CD14-positive monocyte (primary cell): ENCODE results near the gene ACAP3. TPM values are rescaled to one million over a fixed set of nuclear protein-coding genes. Genes with fewer than 3 reads are reported as not detected.
A peak's percentile ranks its signal among the peaks of the same experiment; 100 is the strongest.

Experiments used
- DNase-seq, 3 donors: peaks; one replicate each; pipeline ENCODE4 v3.0.0-alpha.2; 2011 to 2022
- H2AFZ ChIP-seq: 2 replicates; pipeline ENCODE4 v1.6.0; 2012; ENCODE audit warnings: mild to moderate bottlenecking, low read depth, low read length, inconsistent platforms; ENCODE audit not compliant: insufficient read depth, poor library complexity, severe bottlenecking
- H3K27ac ChIP-seq, 2 donors: 1 replicate in 1 of 2; 2 replicates in 1 of 2; pipeline ENCODE4 v1.5.1; 2012 to 2013; ENCODE audit warnings: low read length in 2 of 2, control low read depth in 1 of 2, inconsistent platforms in 1 of 2, low read depth in 1 of 2, mild to moderate bottlenecking in 1 of 2
- H3K27me3 ChIP-seq, 2 donors: one replicate each; pipeline versions ENCODE4 v1.6.0 to v1.6.1; 2011 to 2013; ENCODE audit warnings: low read length in 2 of 2; ENCODE audit not compliant: control insufficient read depth in 2 of 2, insufficient read depth in 2 of 2
- H3K36me3 ChIP-seq, 2 donors: replicated peaks in 1 of 2; 1 replicate in 1 of 2; 2 replicates in 1 of 2; pipeline versions ENCODE4 v1.5.1 to v1.6.1; 2012 to 2013; ENCODE audit warnings: low read length in 2 of 2, control low read depth in 1 of 2, inconsistent platforms in 1 of 2, mild to moderate bottlenecking in 1 of 2; ENCODE audit not compliant: insufficient read depth in 2 of 2, control insufficient read depth in 1 of 2
- H3K4me1 ChIP-seq, 2 donors: 1 replicate in 1 of 2; 2 replicates in 1 of 2; pipeline versions ENCODE4 v1.5.1 to v1.6.1; 2012 to 2013; ENCODE audit warnings: low read length in 2 of 2, control low read depth in 1 of 2, inconsistent platforms in 1 of 2, mild to moderate bottlenecking in 1 of 2, moderate library complexity in 1 of 2; ENCODE audit not compliant: insufficient read depth in 2 of 2, control insufficient read depth in 1 of 2
- H3K4me2 ChIP-seq: replicated peaks from 2 replicates; pipeline ENCODE3; 2012; ENCODE audit warnings: low read length, moderate library complexity, mild to moderate bottlenecking; ENCODE audit not compliant: poor library complexity, severe bottlenecking; ENCODE audit errors: extremely low read depth
- H3K4me3 ChIP-seq, 3 experiments: fragments of 200-600 bp in 1 of 3; sonication (generic) in 1 of 3; replicated peaks in 1 of 3; 1 replicate in 2 of 3; 2 replicates in 1 of 3; pipeline ENCODE4 v1.5.1; 2011 to 2013; ENCODE audit warnings: low read length in 3 of 3, mild to moderate bottlenecking in 3 of 3, control low read depth in 2 of 3, low read depth in 2 of 3, inconsistent platforms in 1 of 3, moderate library complexity in 1 of 3
- H3K79me2 ChIP-seq: 2 replicates; pipeline ENCODE4 v1.6.0; 2012; ENCODE audit warnings: mild to moderate bottlenecking, control low read depth, inconsistent platforms, low read length, moderate library complexity; ENCODE audit not compliant: insufficient read depth
- H3K9ac ChIP-seq: 2 replicates; pipeline ENCODE4 v1.6.0; 2017; ENCODE audit warnings: low read length, mild to moderate bottlenecking; ENCODE audit not compliant: insufficient read depth, poor library complexity, severe bottlenecking
- H3K9me3 ChIP-seq, 2 donors: replicated peaks in 1 of 2; 1 replicate in 1 of 2; 2 replicates in 1 of 2; pipeline versions ENCODE4 v1.5.1 to v1.6.1; 2012 to 2013; ENCODE audit warnings: low read length in 2 of 2, control low read depth in 1 of 2; ENCODE audit not compliant: control insufficient read depth in 1 of 2, insufficient read depth in 1 of 2
- H4K20me1 ChIP-seq: 2 replicates; pipeline ENCODE4 v1.6.0; 2012; ENCODE audit warnings: mild to moderate bottlenecking, low read length, control low read depth, moderate library complexity; ENCODE audit not compliant: insufficient read depth
- H3K27ac Mint-ChIP-seq, 7 donors: one replicate each; pipeline ENCODE4 v1.8.0; 2020; ENCODE audit warnings: mild to moderate bottlenecking in 7 of 7, mixed read lengths in 7 of 7, moderate library complexity in 6 of 7, inconsistent platforms in 2 of 7
- H3K27me3 Mint-ChIP-seq, 3 donors: one replicate each; pipeline ENCODE4 v1.8.0; 2021 to 2022; ENCODE audit warnings: low read depth in 3 of 3, mild to moderate bottlenecking in 3 of 3, mixed read lengths in 3 of 3, moderate library complexity in 3 of 3, inconsistent platforms in 1 of 3
- H3K36me3 Mint-ChIP-seq, 2 donors: one replicate each; pipeline ENCODE4 v1.8.0; 2020; ENCODE audit warnings: mixed read lengths in 2 of 2, inconsistent platforms in 1 of 2, mild to moderate bottlenecking in 1 of 2
- H3K4me1 Mint-ChIP-seq: one replicate; pipeline ENCODE4 v1.8.0; 2020; ENCODE audit warnings: mild to moderate bottlenecking, mixed read lengths
- H3K4me3 Mint-ChIP-seq, 2 donors: one replicate each; pipeline ENCODE4 v1.8.0; 2020; ENCODE audit warnings: mild to moderate bottlenecking in 2 of 2, mixed read lengths in 2 of 2, moderate library complexity in 1 of 2
- H3K9me3 Mint-ChIP-seq, 7 donors: one replicate each; pipeline ENCODE4 v1.8.0; 2020 to 2022; ENCODE audit warnings: mixed read lengths in 7 of 7, mild to moderate bottlenecking in 6 of 7, moderate library complexity in 6 of 7, inconsistent platforms in 2 of 7
- WGBS: methylation state at CpG from one replicate; pipeline ENCODE4 v1.1.5; 2013; ENCODE audit warnings: missing lambda C conversion rate; ENCODE audit not compliant: insufficient coverage; 5-methylcytosine and 5-hydroxymethylcytosine counted together
- intact Hi-C, 2 donors: fragments of 100-400 bp; cut with micrococcal nuclease; formaldehyde crosslinking; loops; one replicate each; pipeline versions ENCODE4 v1.15.0 to v1.15.1; 2023
- polyA plus RNA-seq, 3 donors: library from polyadenylated mRNA; depleted of rRNA in 1 of 3; unstranded in 2 of 3; stranded (reverse) in 1 of 3; fragments of 300-500 nt in 2 of 3; fragments of >200 nt in 1 of 3; fragmentation: Illumina TruSeq in 2 of 3; gene quantifications; 1 replicate in 2 of 3; 2 replicates in 1 of 3; pipeline ENCODE4 v1.2.3, GENCODE V29; 2012 to 2021
- TF ChIP-seq, protein P1 (sequence below): fragments of 200-600 bp; IDR thresholded peaks from one replicate; pipeline ENCODE4 v1.8.0; 2022; ENCODE audit warnings: antibody characterized with exemption, mild to moderate bottlenecking

The ACAP3 gene
- polyA plus RNA-seq, 3 donors: 3.5 to 132 (median 4.0) TPM

DNA sequence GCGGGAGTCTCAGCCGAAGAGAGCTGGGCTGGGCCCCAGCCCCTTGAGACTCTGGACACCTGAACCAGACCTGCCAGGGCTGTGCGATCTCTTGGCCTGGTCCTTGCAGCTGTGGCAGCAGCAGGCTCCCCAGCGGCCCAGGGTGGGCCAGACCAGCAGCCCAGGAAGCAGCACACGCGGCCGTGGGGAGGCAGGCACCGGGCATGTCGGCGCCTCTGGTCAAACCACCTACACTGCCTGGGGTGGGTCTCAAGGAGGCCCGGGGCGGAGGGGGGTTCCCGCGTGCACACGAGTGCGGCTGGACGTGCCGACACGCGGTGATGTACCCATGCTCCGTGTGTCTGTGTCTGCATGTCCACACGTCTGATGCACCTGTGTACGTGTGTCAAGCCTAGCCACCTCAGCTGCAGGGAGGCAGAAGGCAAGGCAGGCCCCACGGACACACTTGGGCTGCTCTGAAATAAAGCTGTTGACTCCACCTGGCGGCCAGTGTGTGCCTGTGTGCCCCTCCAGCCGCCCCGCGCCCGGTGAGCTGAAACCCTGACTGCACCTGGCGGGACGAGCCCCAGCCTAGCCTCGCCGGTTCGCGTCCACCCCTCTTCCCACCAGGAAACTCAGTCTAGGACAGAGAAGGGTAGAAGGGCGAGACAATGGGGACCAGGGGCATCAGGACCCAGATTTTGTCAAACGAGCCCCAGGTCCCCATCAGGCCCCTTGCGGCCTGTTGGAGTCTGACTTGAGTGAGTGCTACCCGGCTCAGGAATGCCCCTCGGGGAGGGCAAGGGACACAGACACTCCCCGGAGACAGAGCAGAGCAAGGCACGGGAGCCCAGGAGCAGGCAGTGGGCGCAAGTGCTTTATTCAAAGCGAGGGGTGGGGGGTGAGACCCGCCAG is 15.9 kb downstream of the ACAP3 start:
- Mint-ChIP-seq H3K27me3 (peaks cover 0 to 1% (median 0%) of the 10 kb centered on the region in 3 donors), H3K4me1 (no peaks in the 10 kb centered on the region), H3K27ac (no peak overlapping the region), H3K36me3 (peaks cover 2 to 14% of the 10 kb centered on the region in 2 donors), H3K4me3 (no peak overlapping the region), H3K9me3 (peaks cover 0 to 10% (median 0%) of the 10 kb centered on the region in 7 donors)
- no peak overlapping the region for H3K27ac ChIP-seq
- no peaks in the 10 kb centered on the region for H4K20me1 ChIP-seq
- 65% methylated on average over 35 of the region's 45 CpGs for WGBS
- peak in 1 of 3 donors; percentile 10 for DNase-seq
- H3K9me3 ChIP-seq: no peaks in the 10 kb centered on the region
- H2AFZ ChIP-seq: no peak overlapping the region
- no peaks in the 10 kb centered on the region for H3K79me2 ChIP-seq
- no peaks in the 10 kb centered on the region for H3K27me3 ChIP-seq
- no peaks in the 10 kb centered on the region for H3K4me1 ChIP-seq
- TF ChIP-seq, protein P1, sequence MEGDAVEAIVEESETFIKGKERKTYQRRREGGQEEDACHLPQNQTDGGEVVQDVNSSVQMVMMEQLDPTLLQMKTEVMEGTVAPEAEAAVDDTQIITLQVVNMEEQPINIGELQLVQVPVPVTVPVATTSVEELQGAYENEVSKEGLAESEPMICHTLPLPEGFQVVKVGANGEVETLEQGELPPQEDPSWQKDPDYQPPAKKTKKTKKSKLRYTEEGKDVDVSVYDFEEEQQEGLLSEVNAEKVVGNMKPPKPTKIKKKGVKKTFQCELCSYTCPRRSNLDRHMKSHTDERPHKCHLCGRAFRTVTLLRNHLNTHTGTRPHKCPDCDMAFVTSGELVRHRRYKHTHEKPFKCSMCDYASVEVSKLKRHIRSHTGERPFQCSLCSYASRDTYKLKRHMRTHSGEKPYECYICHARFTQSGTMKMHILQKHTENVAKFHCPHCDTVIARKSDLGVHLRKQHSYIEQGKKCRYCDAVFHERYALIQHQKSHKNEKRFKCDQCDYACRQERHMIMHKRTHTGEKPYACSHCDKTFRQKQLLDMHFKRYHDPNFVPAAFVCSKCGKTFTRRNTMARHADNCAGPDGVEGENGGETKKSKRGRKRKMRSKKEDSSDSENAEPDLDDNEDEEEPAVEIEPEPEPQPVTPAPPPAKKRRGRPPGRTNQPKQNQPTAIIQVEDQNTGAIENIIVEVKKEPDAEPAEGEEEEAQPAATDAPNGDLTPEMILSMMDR: peak; percentile 54
- intact Hi-C loops: loop anchor here in 1 of 2 donors (5.0 kb wide), 1 partner anchor 169 kb away; no protein-coding TSS in a partner anchor
- peaks cover 15 to 31% of the 10 kb centered on the region in 2 donors for H3K36me3 ChIP-seq
- H3K9ac ChIP-seq: no peak overlapping the region
- H3K4me3 ChIP-seq: no peak overlapping the region
- H3K4me2 ChIP-seq: no peak overlapping the region

DNA sequence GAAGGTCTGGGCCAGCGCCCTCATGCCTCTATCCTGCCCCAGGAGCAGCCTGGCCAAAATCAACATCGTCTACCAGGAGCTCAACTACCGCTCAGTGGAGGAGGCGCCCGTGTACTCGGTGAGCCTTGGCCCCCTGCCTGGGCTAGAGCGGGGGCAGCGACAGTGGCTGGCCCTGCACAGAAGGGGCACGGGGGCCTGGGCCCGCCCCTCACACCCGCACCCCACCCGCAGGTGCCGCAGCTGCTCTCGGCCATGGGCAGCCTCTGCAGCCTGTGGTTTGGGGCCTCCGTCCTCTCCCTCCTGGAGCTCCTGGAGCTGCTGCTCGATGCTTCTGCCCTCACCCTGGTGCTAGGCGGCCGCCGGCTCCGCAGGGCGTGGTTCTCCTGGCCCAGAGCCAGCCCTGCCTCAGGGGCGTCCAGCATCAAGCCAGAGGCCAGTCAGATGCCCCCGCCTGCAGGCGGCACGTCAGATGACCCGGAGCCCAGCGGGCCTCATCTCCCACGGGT is 16.7 kb downstream of the ACAP3 start:
- no peaks in the 10 kb centered on the region for H3K27me3 ChIP-seq
- no peak overlapping the region for H3K4me2 ChIP-seq
- H2AFZ ChIP-seq: no peak overlapping the region
- no peak overlapping the region for H3K9ac ChIP-seq
- H3K27ac ChIP-seq: no peak overlapping the region
- DNase-seq: no peak
- WGBS: 78% methylated on average over 28 of the region's 28 CpGs
- no peaks in the 10 kb centered on the region for H4K20me1 ChIP-seq
- peaks cover 13 to 24% of the 10 kb centered on the region in 2 donors for H3K36me3 ChIP-seq
- no peak overlapping the region for H3K4me3 Mint-ChIP-seq
- no peaks in the 10 kb centered on the region for H3K4me1 Mint-ChIP-seq
- H3K27me3 Mint-ChIP-seq: peaks cover 0 to 1% (median 0%) of the 10 kb centered on the region in 3 donors
- TF ChIP-seq, protein P1: no peak
- peaks cover 0 to 10% of the 10 kb centered on the region in 2 donors for H3K36me3 Mint-ChIP-seq
- no peak overlapping the region for H3K4me3 ChIP-seq
- peaks cover 0 to 10% (median 0%) of the 10 kb centered on the region in 7 donors for H3K9me3 Mint-ChIP-seq
- no peaks in the 10 kb centered on the region for H3K79me2 ChIP-seq
- no peak overlapping the region for H3K27ac Mint-ChIP-seq
- intact Hi-C loops: loop anchor here in 1 of 2 donors (5.0 kb wide), 1 partner anchor 169 kb away; no protein-coding TSS in a partner anchor
- no peaks in the 10 kb centered on the region for H3K4me1 ChIP-seq
- no peaks in the 10 kb centered on the region for H3K9me3 ChIP-seq
